Kidney (tissue), 14 donors: ENCODE results near the gene MAPK8. TPM values are rescaled to one million over a fixed set of nuclear protein-coding genes. Genes with fewer than 3 reads are reported as not detected.

ENCODE experiments used
- DNase-seq, 5 donors: peaks; one replicate each; pipeline ENCODE4 v3.0.0-alpha.2; 2013 to 2020
- FAIRE-seq: peaks from 2 replicates; lab custom pipeline; 2012; peaks lifted over from hg19 to GRCh38; lab: Jason Lieb, UNC
- H3K27ac ChIP-seq, 2 donors: one replicate each; pipeline ENCODE4 v1.7.0; 2013; ENCODE audit warnings: low read depth in 2 of 2, low read length in 2 of 2, inconsistent platforms in 1 of 2
- H3K27me3 ChIP-seq: one replicate; pipeline ENCODE4 v1.7.1; 2013; ENCODE audit warnings: low read length, inconsistent platforms; ENCODE audit not compliant: control insufficient read depth, insufficient read depth
- H3K36me3 ChIP-seq, 3 donors: one replicate each; pipeline versions ENCODE4 v1.7.0 to v1.7.1; 2013; ENCODE audit warnings: low read length in 3 of 3, control low read depth in 1 of 3, inconsistent platforms in 1 of 3; ENCODE audit not compliant: insufficient read depth in 3 of 3, control insufficient read depth in 2 of 3
- H3K4me1 ChIP-seq, 3 donors: one replicate each; pipeline versions ENCODE4 v1.7.0 to v1.7.1; 2013; ENCODE audit warnings: low read length in 3 of 3, inconsistent platforms in 1 of 3, low read depth in 1 of 3; ENCODE audit not compliant: control insufficient read depth in 2 of 3, insufficient read depth in 2 of 3
- H3K4me3 ChIP-seq, 3 donors: one replicate each; pipeline versions ENCODE4 v1.7.0 to v1.8.1; 2013; ENCODE audit warnings: low read length in 3 of 3, control low read depth in 1 of 3, inconsistent platforms in 1 of 3
- H3K9ac ChIP-seq, 3 donors: one replicate each; pipeline versions ENCODE4 v1.7.0 to v1.7.1; 2013; ENCODE audit warnings: low read length in 3 of 3, control low read depth in 1 of 3, inconsistent platforms in 1 of 3
- H3K9me3 ChIP-seq, 3 donors: one replicate each; pipeline versions ENCODE4 v1.7.0 to v1.7.1; 2013; ENCODE audit warnings: low read length in 3 of 3, control low read depth in 1 of 3, inconsistent platforms in 1 of 3; ENCODE audit not compliant: control insufficient read depth in 2 of 3, insufficient read depth in 1 of 3
- CTCF ChIP-seq: IDR thresholded peaks from 3 replicates; pipeline ENCODE4 v1.5.1; 2012; ENCODE audit warnings: mild to moderate bottlenecking, moderate library complexity, borderline replicate concordance; ENCODE audit not compliant: insufficient read depth; ENCODE audit errors: extremely low read depth
- intact Hi-C: fragments of 100-400 bp; cut with DNase I; formaldehyde crosslinking; loops from one replicate; pipeline ENCODE4 v1.11.1; 2022
- polyA plus RNA-seq: library from polyadenylated mRNA; stranded (reverse); fragments of 350-450 nt; fragmentation: Illumina TruSeq; extraction: RNeasy Lipid Tissue Mini Kit (QIAGEN cat#74804); gene quantifications from one replicate; pipeline ENCODE4 v1.2.3, GENCODE V29; 2014; ENCODE audit warnings: low read depth, low replicate concordance; ENCODE audit not compliant: insufficient read depth
- total RNA-seq: library from RNA; stranded (reverse); fragmentation: NEBNext Ultra II Directional; extraction: Animal tissue kit (Norgen Biotek cat#: 25700); gene quantifications from one replicate; pipeline ENCODE4 v1.2.1, GENCODE V29; 2021
- donor health status: control.
- donor health status: control.
- donor health status: control.
- donor health status: control.
- donor health status: control.
- donor health status: DM: yes; HTN: yes; CAD: no.
- donor health status: Normal renal cell carcinoma (clear cell type).

Gene MAPK8
- total and polyA plus RNA-seq, 2 donors from 2014 or later = 17.0 to 36.7 TPM

DNA sequence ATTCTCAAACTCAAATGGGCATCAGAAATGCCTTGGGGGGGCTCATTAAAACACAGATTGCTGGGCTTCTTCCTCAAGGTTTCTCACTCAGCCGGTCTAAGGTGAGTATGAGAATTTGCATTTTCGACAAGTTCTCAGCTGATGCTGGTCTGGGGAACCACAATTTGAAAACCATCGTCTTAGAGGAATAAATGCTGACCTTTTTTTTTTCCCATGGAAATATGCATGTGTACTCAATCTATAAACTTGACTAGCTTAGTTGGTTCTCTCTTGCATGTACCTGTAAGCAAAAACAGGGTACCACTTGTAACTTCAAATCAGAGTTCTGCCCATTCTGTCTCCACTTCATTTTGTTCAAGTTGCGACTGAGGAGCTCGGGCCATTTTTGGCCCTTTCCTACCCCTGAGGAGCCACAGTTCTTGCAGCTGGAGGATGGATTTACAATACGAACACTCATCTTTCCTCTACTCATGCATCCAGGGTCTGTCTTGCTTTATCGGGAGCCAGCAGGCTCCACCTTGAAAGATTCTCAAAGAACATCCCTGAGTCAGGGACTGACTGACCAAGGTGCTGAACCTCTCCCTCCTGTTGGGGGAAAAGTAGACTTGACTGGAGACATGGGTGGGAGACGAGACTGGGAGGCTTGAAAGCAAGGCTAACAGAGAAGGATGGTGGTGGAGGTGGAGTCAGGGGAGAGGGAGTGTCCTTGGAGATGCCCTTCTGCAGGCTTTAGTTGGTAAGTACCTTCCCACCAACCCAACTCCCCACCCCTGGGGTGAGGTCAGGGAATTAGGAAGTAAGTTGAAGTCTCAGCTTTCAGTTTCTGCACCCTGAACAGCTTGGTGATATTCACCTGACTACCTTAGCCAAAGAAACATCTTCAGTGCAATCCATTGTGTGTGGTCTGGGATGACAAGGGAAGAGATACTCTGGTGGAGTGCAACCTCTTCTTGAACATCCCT lies 3.7 kb upstream of the MAPK8 start:
- no peak for FAIRE-seq

GRCh38 chr10:48305905-48306264 lies 592 bp upstream of the MAPK8 start:
- Histone ChIP-seq H3K27me3 (no peaks in the 10 kb centered on the region), H3K36me3 (no peaks in the 10 kb centered on the region), H3K4me3 (peak overlapping the region; percentile 18 to 51 (median 46)), H3K9ac (peak overlapping the region in 1 of 3 donors; percentile 37), H3K27ac (peak overlapping the region; percentile 52 to 61), H3K9me3 (no peaks in the 10 kb centered on the region), H3K4me1 (peaks cover 3 to 10% (median 7%) of the 10 kb centered on the region in 3 donors)
- DNase-seq = no peak
- TF ChIP-seq CTCF = no peak
- intact Hi-C loops = no loop called here
- no peak for FAIRE-seq

More for the DNA sequence above, 3.7 kb upstream of the MAPK8 start:
- Histone ChIP-seq H3K27me3 (no peaks in the 10 kb centered on the region), H3K27ac (no peak overlapping the region), H3K9me3 (no peaks in the 10 kb centered on the region), H3K9ac (no peak overlapping the region), H3K4me3 (no peak overlapping the region), H3K36me3 (no peaks in the 10 kb centered on the region), H3K4me1 (peaks cover 0 to 3% (median 2%) of the 10 kb centered on the region in 3 donors)
- intact Hi-C loops = no loop called here
- no peak for TF ChIP-seq CTCF
- no peak for DNase-seq

DNA sequence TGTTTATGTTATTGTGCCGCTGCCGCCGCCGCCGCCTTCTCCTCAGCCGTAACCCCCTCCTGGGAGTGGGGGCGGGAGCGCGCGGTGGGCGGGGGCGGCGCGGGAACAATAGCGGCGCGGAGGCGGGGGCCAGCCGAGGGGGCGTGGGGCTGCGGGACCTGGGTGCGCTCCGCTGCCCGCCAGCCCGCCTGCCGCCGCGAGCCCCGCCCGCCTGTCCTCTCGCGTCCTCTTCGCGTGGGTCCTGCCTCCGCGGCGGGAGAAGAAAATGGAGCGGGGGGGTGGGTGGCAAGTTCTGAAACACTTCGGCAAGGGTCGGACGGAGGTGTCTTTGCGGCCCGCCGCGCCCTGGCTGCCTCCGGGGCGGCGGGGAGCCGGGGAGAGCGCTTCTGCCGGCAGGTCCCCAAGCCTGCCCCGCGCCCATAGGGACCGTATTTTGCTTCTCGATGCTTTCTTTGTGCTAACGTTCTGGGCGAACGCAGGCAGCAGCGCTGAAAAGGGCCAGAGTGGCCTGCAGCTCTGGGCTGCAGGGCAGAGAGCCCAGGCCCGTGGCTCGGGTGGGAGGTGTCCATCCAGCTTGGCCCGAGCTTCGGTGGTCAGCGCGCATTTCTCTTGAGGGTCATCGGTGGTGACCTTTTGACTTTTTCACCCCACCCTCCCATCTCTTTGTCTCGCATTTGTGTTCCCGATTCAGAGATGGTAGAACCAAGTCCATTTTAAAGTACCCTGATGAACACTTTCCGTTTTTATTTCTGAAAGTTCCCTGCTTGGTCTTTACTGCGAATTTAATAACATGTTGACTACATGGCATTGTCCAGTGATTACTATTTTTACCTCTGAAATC lies 613 bp downstream of the MAPK8 start:
- Histone ChIP-seq H3K9ac (peak overlapping the region; percentile 54 to 84 (median 72)), H3K27me3 (no peaks in the 10 kb centered on the region), H3K4me3 (peak overlapping the region; percentile 66 to 86 (median 81)), H3K9me3 (no peaks in the 10 kb centered on the region), H3K27ac (peak overlapping the region; percentile 71 to 85), H3K36me3 (no peaks in the 10 kb centered on the region), H3K4me1 (peaks cover 3 to 10% (median 7%) of the 10 kb centered on the region in 3 donors)
- intact Hi-C loops = no loop called here
- FAIRE-seq (no peak), DNase-seq (peak in 4 of 5 donors; percentile 63 to 88 (median 85))
- no peak for TF ChIP-seq CTCF
